ENCODE measurements around the gene LRRC49. TPM values are rescaled to one million over a fixed set of nuclear protein-coding genes. Genes with fewer than 3 reads are reported as not detected.

Gene LRRC49
- total RNA-seq, 1 donor from 2014 or later, result 86.6 TPM

DNA sequence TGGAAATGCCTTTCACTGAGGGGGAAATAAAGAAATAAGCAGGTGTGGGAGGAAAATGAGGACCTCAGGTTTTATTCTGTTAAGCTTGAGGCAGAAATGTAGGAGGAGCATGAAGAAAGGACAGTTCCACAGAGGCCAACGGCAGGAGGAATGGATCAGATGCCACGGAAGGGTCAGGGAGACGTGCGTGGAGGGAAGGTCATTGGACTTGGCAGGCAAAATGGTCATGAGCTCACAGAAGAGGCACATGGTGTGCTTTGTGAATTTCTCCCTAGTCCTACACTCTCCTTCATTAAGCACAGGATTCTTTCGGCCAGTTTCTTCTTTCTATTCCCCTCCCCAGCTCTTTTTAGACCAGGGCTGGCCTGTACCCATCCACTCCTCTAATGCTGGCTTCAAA lies 190.2 kb downstream of the LRRC49 start:
- no peaks in the 10 kb centered on the region for H3K36me3 ChIP-seq
- peaks cover 42% of the 10 kb centered on the region for H3K4me1 ChIP-seq
- TF ChIP-seq, protein P1, sequence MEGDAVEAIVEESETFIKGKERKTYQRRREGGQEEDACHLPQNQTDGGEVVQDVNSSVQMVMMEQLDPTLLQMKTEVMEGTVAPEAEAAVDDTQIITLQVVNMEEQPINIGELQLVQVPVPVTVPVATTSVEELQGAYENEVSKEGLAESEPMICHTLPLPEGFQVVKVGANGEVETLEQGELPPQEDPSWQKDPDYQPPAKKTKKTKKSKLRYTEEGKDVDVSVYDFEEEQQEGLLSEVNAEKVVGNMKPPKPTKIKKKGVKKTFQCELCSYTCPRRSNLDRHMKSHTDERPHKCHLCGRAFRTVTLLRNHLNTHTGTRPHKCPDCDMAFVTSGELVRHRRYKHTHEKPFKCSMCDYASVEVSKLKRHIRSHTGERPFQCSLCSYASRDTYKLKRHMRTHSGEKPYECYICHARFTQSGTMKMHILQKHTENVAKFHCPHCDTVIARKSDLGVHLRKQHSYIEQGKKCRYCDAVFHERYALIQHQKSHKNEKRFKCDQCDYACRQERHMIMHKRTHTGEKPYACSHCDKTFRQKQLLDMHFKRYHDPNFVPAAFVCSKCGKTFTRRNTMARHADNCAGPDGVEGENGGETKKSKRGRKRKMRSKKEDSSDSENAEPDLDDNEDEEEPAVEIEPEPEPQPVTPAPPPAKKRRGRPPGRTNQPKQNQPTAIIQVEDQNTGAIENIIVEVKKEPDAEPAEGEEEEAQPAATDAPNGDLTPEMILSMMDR (IDR thresholded peaks at IDR 0.05; ENCODE audit: borderline replicate concordance), result no peak
- intact Hi-C loops (cut with micrococcal nuclease), result no loop called here
- peak; percentile 34 for DNase-seq
- peak overlapping the region; percentile 81 for H3K27ac ChIP-seq (replicated peaks)
- H3K4me3 ChIP-seq, result no peak overlapping the region
- H3K27me3 ChIP-seq (ENCODE audit: low read depth), result no peaks in the 10 kb centered on the region
- H3K9me3 ChIP-seq (replicated peaks), result no peaks in the 10 kb centered on the region

DNA sequence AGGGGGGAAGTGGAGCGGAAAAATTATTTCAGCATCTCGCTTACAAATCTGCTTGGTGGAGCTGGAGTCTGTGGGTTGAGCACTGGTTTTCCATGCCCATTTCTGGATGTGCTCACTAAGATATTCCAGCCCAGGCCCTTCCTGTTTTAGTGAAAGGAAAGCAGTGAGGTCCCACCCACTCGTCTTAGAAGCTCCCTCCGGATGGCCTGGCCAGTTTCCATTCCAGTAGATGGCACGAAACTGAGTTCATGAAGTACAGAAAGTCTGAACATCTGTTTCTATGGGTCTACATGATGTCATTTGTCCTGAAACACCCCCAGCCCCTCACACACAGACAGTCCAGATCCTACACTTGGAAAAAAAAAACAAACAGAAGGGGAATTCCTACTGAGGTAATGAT lies 190.7 kb downstream of the LRRC49 start:
- H3K36me3 ChIP-seq, result no peaks in the 10 kb centered on the region
- TF ChIP-seq, protein P1 (IDR thresholded peaks at IDR 0.05; ENCODE audit: borderline replicate concordance), result no peak
- intact Hi-C loops (cut with micrococcal nuclease), result no loop called here
- H3K27ac ChIP-seq (replicated peaks), result peak overlapping the region; percentile 81
- peaks cover 1% of the 10 kb centered on the region for H3K9me3 ChIP-seq (replicated peaks)
- no peaks in the 10 kb centered on the region for H3K27me3 ChIP-seq (ENCODE audit: low read depth)
- peak; percentile 36 for DNase-seq
- H3K4me3 ChIP-seq, result no peak overlapping the region
- peaks cover 42% of the 10 kb centered on the region for H3K4me1 ChIP-seq

DNA sequence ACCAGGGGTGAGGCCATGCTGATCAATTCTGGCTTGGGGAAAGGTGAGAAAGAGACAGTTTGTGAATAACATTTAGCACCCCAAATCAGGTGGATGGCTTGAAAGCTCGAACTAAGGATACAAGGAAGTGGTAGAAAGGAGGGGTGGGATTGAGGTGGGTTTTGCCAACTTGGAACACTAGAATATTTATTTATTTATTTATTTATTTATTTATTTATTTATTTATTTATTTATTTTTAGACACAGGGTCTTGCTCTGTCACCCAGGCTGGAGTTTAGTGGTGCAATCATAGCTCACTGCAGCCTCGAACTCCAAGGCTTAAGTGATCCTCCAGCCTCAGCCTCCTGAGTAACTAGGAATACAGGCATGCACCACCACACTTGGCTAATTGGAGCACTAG lies 191.6 kb downstream of the LRRC49 start:
- no peaks in the 10 kb centered on the region for H3K36me3 ChIP-seq
- no peak overlapping the region for H3K4me3 ChIP-seq
- TF ChIP-seq, protein P1 (IDR thresholded peaks at IDR 0.05; ENCODE audit: borderline replicate concordance), result no peak
- peaks cover 34% of the 10 kb centered on the region for H3K4me1 ChIP-seq
- H3K9me3 ChIP-seq (replicated peaks), result peaks cover 9% of the 10 kb centered on the region
- no peak for DNase-seq
- no peaks in the 10 kb centered on the region for H3K27me3 ChIP-seq (ENCODE audit: low read depth)
- intact Hi-C loops (cut with micrococcal nuclease), result no loop called here
- H3K27ac ChIP-seq (replicated peaks), result no peak overlapping the region

DNA sequence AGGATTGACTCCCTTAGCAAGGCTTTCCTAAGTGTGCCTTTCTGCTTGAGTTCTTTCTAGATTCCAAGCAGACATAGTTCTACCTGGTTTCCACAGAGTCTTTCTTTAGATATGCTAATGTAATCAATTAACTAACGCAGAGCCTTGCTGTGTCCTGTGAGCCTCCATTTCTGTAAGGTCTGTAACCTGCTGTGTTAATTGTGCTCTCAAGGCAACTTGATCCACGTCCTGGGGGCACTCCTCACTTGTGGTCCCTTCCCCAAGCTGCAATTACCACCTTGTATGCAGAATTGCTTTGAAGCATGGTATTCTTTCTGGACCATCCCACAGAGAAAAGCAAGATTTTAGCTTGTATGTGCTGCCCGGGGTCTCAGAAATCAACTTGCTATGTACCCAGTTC lies 193.2 kb downstream of the LRRC49 start:
- TF ChIP-seq, protein P1 (IDR thresholded peaks at IDR 0.05; ENCODE audit: borderline replicate concordance), result no peak
- intact Hi-C loops (cut with micrococcal nuclease), result no loop called here
- Histone ChIP-seq H3K4me3 (no peak overlapping the region), H3K36me3 (no peaks in the 10 kb centered on the region), H3K27me3 (ENCODE audit: low read depth) (no peaks in the 10 kb centered on the region), H3K27ac (replicated peaks) (no peak overlapping the region), H3K9me3 (replicated peaks) (peaks cover 9% of the 10 kb centered on the region), H3K4me1 (peaks cover 21% of the 10 kb centered on the region)
- no peak for DNase-seq

DNA sequence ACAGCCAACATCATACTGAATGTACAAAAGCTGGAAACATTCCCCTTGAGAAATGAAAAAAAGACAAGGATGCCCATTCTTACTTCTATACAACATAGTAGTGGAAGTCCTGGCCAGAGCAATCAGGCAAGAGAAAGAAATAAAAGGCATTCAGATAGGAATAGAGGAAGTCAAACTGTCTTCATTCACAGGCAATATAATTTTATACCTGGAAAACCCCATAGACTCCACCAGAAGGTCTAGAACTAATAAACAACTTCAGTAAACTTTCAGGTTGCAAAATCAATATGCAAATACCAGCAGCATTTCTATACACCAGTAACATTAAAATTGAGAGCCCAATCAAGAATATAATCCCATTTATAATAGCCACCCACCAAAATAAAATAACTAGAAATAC lies 195.5 kb downstream of the LRRC49 start:
- intact Hi-C loops (cut with micrococcal nuclease), result no loop called here
- no peak for DNase-seq
- H3K4me3 ChIP-seq, result no peak overlapping the region
- TF ChIP-seq, protein P1 (IDR thresholded peaks at IDR 0.05; ENCODE audit: borderline replicate concordance), result no peak
- H3K27ac ChIP-seq (replicated peaks), result no peak overlapping the region
- H3K27me3 ChIP-seq (ENCODE audit: low read depth), result no peaks in the 10 kb centered on the region
- H3K9me3 ChIP-seq (replicated peaks), result peaks cover 9% of the 10 kb centered on the region
- H3K36me3 ChIP-seq, result no peaks in the 10 kb centered on the region
- H3K4me1 ChIP-seq, result peaks cover 11% of the 10 kb centered on the region

DNA sequence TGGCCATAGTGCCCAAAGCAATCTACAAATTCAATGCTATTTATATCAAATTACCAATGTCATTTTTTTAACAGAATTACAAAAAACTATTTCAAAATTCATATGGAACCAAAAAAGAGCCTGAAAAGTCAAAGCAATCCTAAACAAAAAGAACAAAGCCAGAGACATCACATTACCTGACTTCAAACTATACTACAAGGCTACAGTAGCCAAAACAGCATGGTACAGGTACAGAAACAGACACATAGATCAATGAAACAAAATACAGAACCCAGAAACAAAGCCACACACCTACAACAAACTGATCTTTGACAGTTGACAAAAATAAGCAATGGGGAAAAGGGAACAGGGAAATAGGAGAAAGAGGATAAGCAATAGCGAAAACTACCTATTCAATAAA lies 196.1 kb downstream of the LRRC49 start:
- Histone ChIP-seq H3K36me3 (no peaks in the 10 kb centered on the region), H3K9me3 (replicated peaks) (peaks cover 9% of the 10 kb centered on the region), H3K27me3 (ENCODE audit: low read depth) (no peaks in the 10 kb centered on the region), H3K27ac (replicated peaks) (no peak overlapping the region), H3K4me3 (no peak overlapping the region), H3K4me1 (peaks cover 11% of the 10 kb centered on the region)
- no peak for DNase-seq
- TF ChIP-seq, protein P1 (IDR thresholded peaks at IDR 0.05; ENCODE audit: borderline replicate concordance), result no peak
- intact Hi-C loops (cut with micrococcal nuclease), result no loop called here

Measured in left ventricle myocardium inferior (tissue), 1 donor.